ENCODE data around the gene MAP3K14.

Gene MAP3K14

GRCh38 chr17:45335721-45336120 lies 18.9 kb upstream of the MAP3K14 start:
- Mint-ChIP-seq H3K4me1 (peaks cover 34% of the 10 kb centered on the region), H3K27me3 (ENCODE audit: low read depth, poor library complexity) (peaks cover 9% of the 10 kb centered on the region), H3K27ac (no peak overlapping the region), H3K9me3 (no peaks in the 10 kb centered on the region), H3K4me3 (no peak overlapping the region), H3K36me3 (ENCODE audit: low read depth) (no peaks in the 10 kb centered on the region)
- no peak for TF ChIP-seq CTCF (IDR thresholded peaks at IDR 0.05)
- DNase-seq = no peak

GRCh38 chr17:45334701-45335677 lies 18.2 kb upstream of the MAP3K14 start:
- Mint-ChIP-seq H3K27me3 (ENCODE audit: low read depth, poor library complexity) (peaks cover 9% of the 10 kb centered on the region), H3K27ac (peak overlapping the region; percentile 14), H3K4me1 (peaks cover 32% of the 10 kb centered on the region), H3K4me3 (no peak overlapping the region), H3K9me3 (no peaks in the 10 kb centered on the region), H3K36me3 (ENCODE audit: low read depth) (no peaks in the 10 kb centered on the region)
- DNase-seq = no peak
- TF ChIP-seq CTCF (IDR thresholded peaks at IDR 0.05) = no peak

- no peaks in the 10 kb centered on the region for H3K36me3 Mint-ChIP-seq (ENCODE audit: low read depth)
- H3K27me3 Mint-ChIP-seq (ENCODE audit: low read depth, poor library complexity) = peaks cover 13% of the 10 kb centered on the region
- peaks cover 28% of the 10 kb centered on the region for H3K4me1 Mint-ChIP-seq
- no peak for TF ChIP-seq CTCF (IDR thresholded peaks at IDR 0.05)
- no peaks in the 10 kb centered on the region for H3K9me3 Mint-ChIP-seq
- no peak for DNase-seq
- no peak overlapping the region for H3K4me3 Mint-ChIP-seq
- peak overlapping the region; percentile 14 for H3K27ac Mint-ChIP-seq
Measured at GRCh38 chr17:45334231-45334630, 17.4 kb upstream of the MAP3K14 start.

- H3K4me1 Mint-ChIP-seq = peaks cover 28% of the 10 kb centered on the region
- H3K9me3 Mint-ChIP-seq = no peaks in the 10 kb centered on the region
- peaks cover 16% of the 10 kb centered on the region for H3K27me3 Mint-ChIP-seq (ENCODE audit: low read depth, poor library complexity)
- no peaks in the 10 kb centered on the region for H3K36me3 Mint-ChIP-seq (ENCODE audit: low read depth)
- no peak overlapping the region for H3K4me3 Mint-ChIP-seq
- DNase-seq = no peak
- no peak for TF ChIP-seq CTCF (IDR thresholded peaks at IDR 0.05)
- H3K27ac Mint-ChIP-seq = no peak overlapping the region
Measured at GRCh38 chr17:45333702-45334092, 16.9 kb upstream of the MAP3K14 start.

- Mint-ChIP-seq H3K4me1 (peaks cover 26% of the 10 kb centered on the region), H3K4me3 (no peak overlapping the region), H3K9me3 (no peaks in the 10 kb centered on the region), H3K27ac (peak overlapping the region; percentile 28), H3K27me3 (ENCODE audit: low read depth, poor library complexity) (peaks cover 13% of the 10 kb centered on the region), H3K36me3 (ENCODE audit: low read depth) (no peaks in the 10 kb centered on the region)
- no peak for DNase-seq
- TF ChIP-seq CTCF (IDR thresholded peaks at IDR 0.05) = no peak
Measured at GRCh38 chr17:45332989-45333701, 16.3 kb upstream of the MAP3K14 start.
